ENCODE measurements around the gene S100A6.

The S100A6 gene

GRCh38 chr1:153541641-153542590 is 6.1 kb upstream of the S100A6 start:
- ATAC-seq (ENCODE audit: low read depth) = no peak
- DNase-seq (ENCODE audit: low spot score) = peak; percentile 23
- peaks cover 22% of the 10 kb centered on the region for H3K4me1 ChIP-seq (ENCODE audit: insufficient read depth, poor library complexity, severe bottlenecking)
- no peaks in the 10 kb centered on the region for H3K36me3 ChIP-seq (ENCODE audit: low read depth)
- peak overlapping the region; percentile 24 for H3K27ac ChIP-seq (ENCODE audit: poor library complexity, severe bottlenecking)
- no peak overlapping the region for H3K4me3 ChIP-seq (ENCODE audit: severe bottlenecking)
- no peaks in the 10 kb centered on the region for H3K27me3 ChIP-seq (ENCODE audit: insufficient read depth, poor library complexity, severe bottlenecking)
- TF ChIP-seq, protein P1, sequence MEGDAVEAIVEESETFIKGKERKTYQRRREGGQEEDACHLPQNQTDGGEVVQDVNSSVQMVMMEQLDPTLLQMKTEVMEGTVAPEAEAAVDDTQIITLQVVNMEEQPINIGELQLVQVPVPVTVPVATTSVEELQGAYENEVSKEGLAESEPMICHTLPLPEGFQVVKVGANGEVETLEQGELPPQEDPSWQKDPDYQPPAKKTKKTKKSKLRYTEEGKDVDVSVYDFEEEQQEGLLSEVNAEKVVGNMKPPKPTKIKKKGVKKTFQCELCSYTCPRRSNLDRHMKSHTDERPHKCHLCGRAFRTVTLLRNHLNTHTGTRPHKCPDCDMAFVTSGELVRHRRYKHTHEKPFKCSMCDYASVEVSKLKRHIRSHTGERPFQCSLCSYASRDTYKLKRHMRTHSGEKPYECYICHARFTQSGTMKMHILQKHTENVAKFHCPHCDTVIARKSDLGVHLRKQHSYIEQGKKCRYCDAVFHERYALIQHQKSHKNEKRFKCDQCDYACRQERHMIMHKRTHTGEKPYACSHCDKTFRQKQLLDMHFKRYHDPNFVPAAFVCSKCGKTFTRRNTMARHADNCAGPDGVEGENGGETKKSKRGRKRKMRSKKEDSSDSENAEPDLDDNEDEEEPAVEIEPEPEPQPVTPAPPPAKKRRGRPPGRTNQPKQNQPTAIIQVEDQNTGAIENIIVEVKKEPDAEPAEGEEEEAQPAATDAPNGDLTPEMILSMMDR (IDR thresholded peaks at IDR 0.05; ENCODE audit: poor library complexity, severe bottlenecking) = no peak
- H3K9me3 ChIP-seq (ENCODE audit: severe bottlenecking) = no peaks in the 10 kb centered on the region

- no peaks in the 10 kb centered on the region for H3K9me3 ChIP-seq (ENCODE audit: severe bottlenecking)
- H3K36me3 ChIP-seq (ENCODE audit: low read depth) = no peaks in the 10 kb centered on the region
- H3K27ac ChIP-seq (ENCODE audit: poor library complexity, severe bottlenecking) = peak within 1 kb of the TSS; percentile 24
- TF ChIP-seq, protein P1 (IDR thresholded peaks at IDR 0.05; ENCODE audit: poor library complexity, severe bottlenecking) = no peak
- H3K4me1 ChIP-seq (ENCODE audit: insufficient read depth, poor library complexity, severe bottlenecking) = peaks cover 29% of the 10 kb centered on the region
- H3K27me3 ChIP-seq (ENCODE audit: insufficient read depth, poor library complexity, severe bottlenecking) = no peaks in the 10 kb centered on the region
- ATAC-seq (ENCODE audit: low read depth) = no peak
- H3K4me3 ChIP-seq (ENCODE audit: severe bottlenecking) = no peak within 1 kb of the TSS
- DNase-seq (ENCODE audit: low spot score) = peak; percentile 34
These were observed 4.9 kb upstream of the S100A6 start, which contains the start of gene S100A5 for GRCh38 chr1:153540394-153541361. TSS of gene S100A5 (minus strand) at chr1:153540934. CDS start at chr1:153540191, 743 bp downstream.

DNA sequence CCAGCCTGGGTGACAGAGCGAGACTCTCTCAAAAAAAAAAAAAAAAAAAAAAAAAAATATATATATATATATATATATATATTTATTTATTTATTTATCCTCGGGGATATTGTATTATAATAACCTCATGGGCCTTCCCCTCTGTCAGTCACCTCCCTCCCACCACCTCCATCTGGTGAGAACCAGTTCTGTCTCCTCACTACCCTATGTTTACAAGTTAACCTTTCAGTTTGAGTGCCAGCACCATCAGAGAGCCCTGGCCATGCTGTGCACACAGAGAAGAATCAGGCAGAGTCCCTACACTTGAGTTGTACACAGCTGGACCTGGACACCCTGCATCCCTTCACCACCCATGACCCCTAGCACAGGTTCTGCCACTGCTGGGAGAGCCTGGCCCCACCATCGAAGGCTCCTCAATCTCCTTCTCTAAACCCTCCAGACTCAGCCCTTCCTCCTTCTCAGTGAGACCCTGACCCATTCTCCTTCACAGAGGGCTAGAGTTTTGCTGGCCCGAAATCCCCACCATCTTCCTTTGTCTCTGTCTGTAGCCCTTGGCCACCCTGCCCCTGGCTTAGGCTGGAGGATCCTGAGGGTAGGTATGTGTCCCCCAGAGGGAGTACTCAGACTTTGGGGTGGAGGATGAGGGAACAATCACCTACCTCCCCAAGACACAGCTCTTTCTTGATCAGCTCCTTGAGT is 3.8 kb upstream of the S100A6 start:
- H3K4me1 ChIP-seq (ENCODE audit: insufficient read depth, poor library complexity, severe bottlenecking) = peaks cover 18% of the 10 kb centered on the region
- no peaks in the 10 kb centered on the region for H3K27me3 ChIP-seq (ENCODE audit: insufficient read depth, poor library complexity, severe bottlenecking)
- peaks cover 10% of the 10 kb centered on the region for H3K36me3 ChIP-seq (ENCODE audit: low read depth)
- H3K27ac ChIP-seq (ENCODE audit: poor library complexity, severe bottlenecking) = no peak overlapping the region
- DNase-seq (ENCODE audit: low spot score) (peak; percentile 15), ATAC-seq (ENCODE audit: low read depth) (no peak)
- no peaks in the 10 kb centered on the region for H3K9me3 ChIP-seq (ENCODE audit: severe bottlenecking)
- no peak overlapping the region for H3K4me3 ChIP-seq (ENCODE audit: severe bottlenecking)
- TF ChIP-seq, protein P1 (IDR thresholded peaks at IDR 0.05; ENCODE audit: poor library complexity, severe bottlenecking) = no peak

DNA sequence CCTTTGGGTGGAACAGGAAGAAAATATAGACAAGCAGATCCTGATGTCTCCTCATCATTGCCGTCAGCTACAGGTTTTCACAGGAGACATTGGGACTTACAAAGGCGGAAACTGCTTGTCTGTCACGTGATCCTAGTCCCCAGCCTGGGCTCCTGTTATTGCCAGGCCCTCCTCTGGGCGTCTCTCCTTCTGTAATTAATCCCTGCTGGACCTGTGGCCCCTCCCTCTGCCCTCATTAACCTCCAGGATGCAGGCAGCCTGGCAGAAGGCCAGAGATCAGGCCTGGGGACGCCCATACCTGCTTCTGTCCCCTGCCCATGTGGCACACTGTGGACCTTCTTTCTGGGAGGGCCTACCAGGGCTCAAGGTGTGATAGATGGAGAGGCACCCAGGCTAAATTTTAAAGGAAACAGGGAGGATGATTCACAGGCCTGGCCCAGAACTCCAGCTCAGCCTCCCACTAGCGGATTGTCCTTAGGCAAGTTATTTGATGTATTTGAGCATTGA is 2.6 kb upstream of the S100A6 start:
- peak; percentile 41 for DNase-seq (ENCODE audit: low spot score)
- TF ChIP-seq, protein P1 (IDR thresholded peaks at IDR 0.05; ENCODE audit: poor library complexity, severe bottlenecking) = no peak

More for the DNA sequence above, 2.6 kb upstream of the S100A6 start:
- peak overlapping the region; percentile 96 for H3K27ac ChIP-seq (ENCODE audit: poor library complexity, severe bottlenecking)
- ATAC-seq (ENCODE audit: low read depth) = no peak
- no peaks in the 10 kb centered on the region for H3K9me3 ChIP-seq (ENCODE audit: severe bottlenecking)
- peaks cover 17% of the 10 kb centered on the region for H3K36me3 ChIP-seq (ENCODE audit: low read depth)
- no peaks in the 10 kb centered on the region for H3K27me3 ChIP-seq (ENCODE audit: insufficient read depth, poor library complexity, severe bottlenecking)
- peaks cover 17% of the 10 kb centered on the region for H3K4me1 ChIP-seq (ENCODE audit: insufficient read depth, poor library complexity, severe bottlenecking)
- no peak overlapping the region for H3K4me3 ChIP-seq (ENCODE audit: severe bottlenecking)

Measured in RWPE2 (cell line).